ENCODE data around the gene SNN. TPM values are rescaled to one million over a fixed set of nuclear protein-coding genes. Genes with fewer than 3 reads are reported as not detected.

The SNN gene
- total RNA-seq, 1 donor from 2014 or later: 11.2 TPM

- TF ChIP-seq CTCF (conservative IDR thresholded peaks at IDR 0.05; ENCODE audit: low read depth, low read length): no peak
- H3K4me3 ChIP-seq (ENCODE audit: low read depth, low read length): no peak overlapping the region
- DNase-seq (ENCODE audit: low read depth): no peak
Measured at GRCh38 chr16:11635679-11636171, 32.5 kb upstream of the SNN start.

GRCh38 chr16:11636172-11636721 lies 32.0 kb upstream of the SNN start:
- no peak for TF ChIP-seq CTCF (conservative IDR thresholded peaks at IDR 0.05; ENCODE audit: low read depth, low read length)
- H3K4me3 ChIP-seq (ENCODE audit: low read depth, low read length): no peak overlapping the region
- DNase-seq (ENCODE audit: low read depth): no peak

GRCh38 chr16:11637320-11637719 lies 30.9 kb upstream of the SNN start:
- H3K4me3 ChIP-seq (ENCODE audit: low read depth, low read length): no peak overlapping the region
- TF ChIP-seq CTCF (conservative IDR thresholded peaks at IDR 0.05; ENCODE audit: low read depth, low read length): no peak
- no peak for DNase-seq (ENCODE audit: low read depth)

GRCh38 chr16:11638140-11638539 lies 30.1 kb upstream of the SNN start:
- no peak for DNase-seq (ENCODE audit: low read depth)
- no peak for TF ChIP-seq CTCF (conservative IDR thresholded peaks at IDR 0.05; ENCODE audit: low read depth, low read length)
- H3K4me3 ChIP-seq (ENCODE audit: low read depth, low read length): no peak overlapping the region

- TF ChIP-seq CTCF (conservative IDR thresholded peaks at IDR 0.05; ENCODE audit: low read depth, low read length): no peak
- no peak for DNase-seq (ENCODE audit: low read depth)
- H3K4me3 ChIP-seq (ENCODE audit: low read depth, low read length): no peak overlapping the region
Measured at GRCh38 chr16:11639008-11639562, 29.2 kb upstream of the SNN start.

- TF ChIP-seq CTCF (conservative IDR thresholded peaks at IDR 0.05; ENCODE audit: low read depth, low read length): no peak
- DNase-seq (ENCODE audit: low read depth): peak; percentile 87
- no peak overlapping the region for H3K4me3 ChIP-seq (ENCODE audit: low read depth, low read length)
Measured at GRCh38 chr16:11639925-11640899, 28.0 kb upstream of the SNN start.

All from epithelial cell of proximal tubule (primary cell).